Panc1 (cell line): ENCODE measurements around the gene NSUN2. TPM values are rescaled to one million over a fixed set of nuclear protein-coding genes. Genes with fewer than 3 reads are reported as not detected.

Experiments
- total RNA-seq: library from RNA; stranded (reverse); gene quantifications from one replicate; pipeline ENCODE4 v1.2.1, GENCODE V29; 2021; ENCODE audit not compliant: unreplicated experiment

The NSUN2 gene
- total RNA-seq, 1 experiment from 2014 or later = 125 TPM

Other genes starting within 250 kb of the NSUN2 start
- gene UBE2QL1, start 184.2 kb downstream of the NSUN2 start, total RNA-seq = not detected
- 30.4 TPM for gene SRD5A1, start 396 bp upstream of the NSUN2 start, total RNA-seq
- 29.6 TPM for gene TENT4A, start 80.4 kb upstream of the NSUN2 start, total RNA-seq